ENCODE results near the gene FGFR4. TPM values are rescaled to one million over a fixed set of nuclear protein-coding genes. Genes with fewer than 3 reads are reported as not detected.

The FGFR4 gene
- total and polyA plus RNA-seq, 7 donors, result 1.6 to 6.5 (median 3.5) TPM

- intact Hi-C loops (cut with DNase I), result loop anchor here in 1 of 2 donors (2.0 to 5.0 kb wide), 2 partner anchors 17 to 168 kb away; partner anchors contain the start of genes PRELID1 and RAB24
- Histone ChIP-seq H3K36me3 (ENCODE audit: insufficient read depth in 1 of 2, low read depth in 1 of 2) (peaks cover 3 to 41% of the 10 kb centered on the region in 2 donors), H3K4me1 (peaks cover 35% of the 10 kb centered on the region), H3K4me3 (peak overlapping the region; percentile 93), H3K27ac (peak overlapping the region; percentile 82), H3K27me3 (ENCODE audit: insufficient read depth in 3 of 3, low read length in 2 of 3) (no peaks in the 10 kb centered on the region), H3K9me3 (no peaks in the 10 kb centered on the region)
- peak; percentile 40 to 69 for DNase-seq
- TF ChIP-seq, protein P1, sequence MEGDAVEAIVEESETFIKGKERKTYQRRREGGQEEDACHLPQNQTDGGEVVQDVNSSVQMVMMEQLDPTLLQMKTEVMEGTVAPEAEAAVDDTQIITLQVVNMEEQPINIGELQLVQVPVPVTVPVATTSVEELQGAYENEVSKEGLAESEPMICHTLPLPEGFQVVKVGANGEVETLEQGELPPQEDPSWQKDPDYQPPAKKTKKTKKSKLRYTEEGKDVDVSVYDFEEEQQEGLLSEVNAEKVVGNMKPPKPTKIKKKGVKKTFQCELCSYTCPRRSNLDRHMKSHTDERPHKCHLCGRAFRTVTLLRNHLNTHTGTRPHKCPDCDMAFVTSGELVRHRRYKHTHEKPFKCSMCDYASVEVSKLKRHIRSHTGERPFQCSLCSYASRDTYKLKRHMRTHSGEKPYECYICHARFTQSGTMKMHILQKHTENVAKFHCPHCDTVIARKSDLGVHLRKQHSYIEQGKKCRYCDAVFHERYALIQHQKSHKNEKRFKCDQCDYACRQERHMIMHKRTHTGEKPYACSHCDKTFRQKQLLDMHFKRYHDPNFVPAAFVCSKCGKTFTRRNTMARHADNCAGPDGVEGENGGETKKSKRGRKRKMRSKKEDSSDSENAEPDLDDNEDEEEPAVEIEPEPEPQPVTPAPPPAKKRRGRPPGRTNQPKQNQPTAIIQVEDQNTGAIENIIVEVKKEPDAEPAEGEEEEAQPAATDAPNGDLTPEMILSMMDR (IDR thresholded peaks at IDR 0.05), result no peak
- 0 to 1% (median 1%) methylated on average over 47 to 80 of the region's 83 CpGs for WGBS, 3 donors
- ATAC-seq, result peak; percentile 41 to 59 (median 48)
Measured at GRCh38 chr5:177133853-177134696, 47.4 kb downstream of the FGFR4 start.

GRCh38 chr5:177134697-177135225 lies 48.0 kb downstream of the FGFR4 start:
- intact Hi-C loops (cut with DNase I), result loop anchor here in 1 of 2 donors (2.0 to 5.0 kb wide), 2 partner anchors 18 to 168 kb away; partner anchors contain the start of genes PRELID1 and RAB24
- Histone ChIP-seq H3K9me3 (no peaks in the 10 kb centered on the region), H3K4me1 (peaks cover 40% of the 10 kb centered on the region), H3K36me3 (ENCODE audit: insufficient read depth in 1 of 2, low read depth in 1 of 2) (peaks cover 3 to 44% of the 10 kb centered on the region in 2 donors), H3K27me3 (ENCODE audit: insufficient read depth in 3 of 3, low read length in 2 of 3) (no peaks in the 10 kb centered on the region), H3K4me3 (peak overlapping the region; percentile 93), H3K27ac (peak overlapping the region; percentile 82)
- no peak for ATAC-seq
- peak in 1 of 2 donors; percentile 16 for DNase-seq
- TF ChIP-seq, protein P1 (IDR thresholded peaks at IDR 0.05), result no peak
- WGBS, 3 donors, result 7 to 12% (median 9%) methylated on average over 13 of the region's 13 CpGs

DNA sequence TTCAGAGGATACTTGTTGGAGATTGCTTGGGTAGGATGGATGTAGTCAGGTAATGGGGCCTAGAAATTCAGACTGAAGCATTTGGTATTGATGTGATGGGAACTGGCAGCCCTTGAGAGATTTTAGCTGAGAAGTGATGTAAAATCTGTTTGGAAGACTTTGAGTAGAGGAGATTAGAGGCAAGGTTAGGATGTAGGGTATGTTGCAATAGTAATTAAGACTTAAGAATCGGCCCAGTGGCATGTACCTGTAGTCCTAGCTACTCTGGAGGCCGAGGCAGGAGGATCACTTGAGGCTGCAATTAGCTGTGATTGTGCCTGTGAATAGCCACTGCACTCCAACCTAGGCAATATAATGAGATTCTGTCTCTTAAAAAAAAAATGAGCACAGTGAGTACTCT lies 53.6 kb downstream of the FGFR4 start:
- peaks cover 3 to 70% of the 10 kb centered on the region in 2 donors for H3K36me3 ChIP-seq (ENCODE audit: insufficient read depth in 1 of 2, low read depth in 1 of 2)
- TF ChIP-seq, protein P1 (IDR thresholded peaks at IDR 0.05), result no peak
- WGBS, 3 donors, result 83 to 88% (median 86%) methylated on average over 2 of the region's 2 CpGs
- ATAC-seq, result no peak
- H3K27ac ChIP-seq, result no peak overlapping the region
- no peaks in the 10 kb centered on the region for H3K27me3 ChIP-seq (ENCODE audit: insufficient read depth in 3 of 3, low read length in 2 of 3)
- intact Hi-C loops (cut with DNase I), result no loop called here
- peaks cover 66% of the 10 kb centered on the region for H3K4me1 ChIP-seq
- no peaks in the 10 kb centered on the region for H3K9me3 ChIP-seq
- DNase-seq, result no peak
- H3K4me3 ChIP-seq, result no peak overlapping the region

DNA sequence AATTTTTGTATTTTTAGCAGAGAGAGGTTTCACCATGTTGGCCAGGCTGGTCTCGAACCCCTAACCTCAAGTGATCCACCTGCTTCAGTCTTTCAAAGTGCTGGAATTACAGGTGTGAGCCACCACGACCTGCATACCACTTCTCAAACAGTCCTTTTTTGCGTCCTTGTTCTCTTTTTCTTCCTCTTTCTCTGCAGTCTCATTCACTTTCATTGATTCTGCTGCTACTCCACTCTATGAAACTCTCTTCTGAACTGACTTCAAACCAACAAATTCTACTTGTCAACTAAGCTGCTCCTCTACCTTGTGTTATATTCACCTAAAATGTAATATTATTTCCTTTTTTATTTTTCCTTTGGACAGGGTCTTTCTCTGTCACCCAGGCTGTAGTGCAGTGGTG lies 54.8 kb downstream of the FGFR4 start:
- TF ChIP-seq, protein P1 (IDR thresholded peaks at IDR 0.05), result no peak
- H3K36me3 ChIP-seq (ENCODE audit: insufficient read depth in 1 of 2, low read depth in 1 of 2), result peaks cover 0 to 59% of the 10 kb centered on the region in 2 donors
- peak in 1 of 2 donors; percentile 8 for DNase-seq
- peaks cover 55% of the 10 kb centered on the region for H3K4me1 ChIP-seq
- H3K27ac ChIP-seq, result no peak overlapping the region
- intact Hi-C loops (cut with DNase I), result no loop called here
- no peak overlapping the region for H3K4me3 ChIP-seq
- H3K27me3 ChIP-seq (ENCODE audit: insufficient read depth in 3 of 3, low read length in 2 of 3), result no peaks in the 10 kb centered on the region
- no peaks in the 10 kb centered on the region for H3K9me3 ChIP-seq
- ATAC-seq, result no peak
- WGBS, 3 donors, result 81 to 85% (median 83%) methylated on average over 3 of the region's 3 CpGs

Measured in psoas muscle (tissue), 8 donors.